Left ventricle myocardium inferior (tissue), 1 donor: ENCODE measurements around the gene HNF4A. TPM values are rescaled to one million over a fixed set of nuclear protein-coding genes. Genes with fewer than 3 reads are reported as not detected.

ENCODE experiments used
- DNase-seq: peaks from one replicate; pipeline ENCODE4 v3.0.0-alpha.2; 2020
- H3K27ac ChIP-seq: fragments of 200-600 bp; replicated peaks from 2 replicates; pipeline ENCODE4 v1.8.0; 2021
- H3K27me3 ChIP-seq: fragments of 200-600 bp; 2 replicates; pipeline ENCODE4 v1.8.0; 2021; ENCODE audit warnings: low read depth
- H3K36me3 ChIP-seq: fragments of 200-600 bp; 2 replicates; pipeline ENCODE4 v1.8.0; 2021
- H3K4me1 ChIP-seq: fragments of 200-600 bp; 2 replicates; pipeline ENCODE4 v1.8.0; 2021
- H3K4me3 ChIP-seq: fragments of 200-600 bp; 2 replicates; pipeline ENCODE4 v1.8.0; 2021; ENCODE audit warnings: mild to moderate bottlenecking, moderate library complexity
- H3K9me3 ChIP-seq: fragments of 200-600 bp; replicated peaks from 2 replicates; pipeline ENCODE4 v1.8.0; 2021
- CTCF ChIP-seq: fragments of 200-600 bp; IDR thresholded peaks from 2 replicates; pipeline ENCODE4 v1.8.0; 2021; ENCODE audit warnings: antibody characterized with exemption, mild to moderate bottlenecking, borderline replicate concordance
- intact Hi-C: fragments of 100-400 bp; cut with micrococcal nuclease; formaldehyde crosslinking; loops from one replicate; pipeline ENCODE4 v1.11.0; 2022
- total RNA-seq: library from RNA; stranded (reverse); fragmentation: NEBNext Ultra II Directional; extraction: Animal tissue kit (Norgen Biotek cat#: 25700); gene quantifications from one replicate; pipeline ENCODE4 v1.2.1, GENCODE V29; 2021
- donor health status: DM: no; HTN: yes; CAD: no; lungs with severe emphysema.

HNF4A gene
- total RNA-seq, 1 donor from 2014 or later: not detected

GRCh38 chr20:44400970-44401769 is 45.7 kb downstream of the HNF4A start:
- Histone ChIP-seq H3K27me3 (peaks cover 53% of the 10 kb centered on the region), H3K4me1 (no peaks in the 10 kb centered on the region), H3K36me3 (no peaks in the 10 kb centered on the region), H3K27ac (no peak overlapping the region), H3K4me3 (no peak overlapping the region), H3K9me3 (no peaks in the 10 kb centered on the region)
- no peak for DNase-seq
- no peak for TF ChIP-seq CTCF
- intact Hi-C loops: no loop called here

- no peaks in the 10 kb centered on the region for H3K36me3 ChIP-seq
- intact Hi-C loops: no loop called here
- no peaks in the 10 kb centered on the region for H3K9me3 ChIP-seq
- no peak for TF ChIP-seq CTCF
- H3K27ac ChIP-seq: no peak overlapping the region
- peaks cover 46% of the 10 kb centered on the region for H3K27me3 ChIP-seq
- no peak for DNase-seq
- no peaks in the 10 kb centered on the region for H3K4me1 ChIP-seq
- H3K4me3 ChIP-seq: no peak overlapping the region
Measured at GRCh38 chr20:44401770-44402390, 46.4 kb downstream of the HNF4A start.

GRCh38 chr20:44402391-44403193 is 47.1 kb downstream of the HNF4A start:
- Histone ChIP-seq H3K36me3 (no peaks in the 10 kb centered on the region), H3K9me3 (no peaks in the 10 kb centered on the region), H3K27ac (no peak overlapping the region), H3K4me1 (no peaks in the 10 kb centered on the region), H3K4me3 (no peak overlapping the region), H3K27me3 (peaks cover 45% of the 10 kb centered on the region)
- TF ChIP-seq CTCF: no peak
- DNase-seq: no peak
- intact Hi-C loops: no loop called here

- Histone ChIP-seq H3K27ac (no peak overlapping the region), H3K27me3 (peaks cover 45% of the 10 kb centered on the region), H3K4me1 (no peaks in the 10 kb centered on the region), H3K9me3 (no peaks in the 10 kb centered on the region), H3K36me3 (no peaks in the 10 kb centered on the region), H3K4me3 (no peak overlapping the region)
- no peak for TF ChIP-seq CTCF
- no peak for DNase-seq
- intact Hi-C loops: no loop called here
Measured at GRCh38 chr20:44403194-44404112, 48.0 kb downstream of the HNF4A start.
